Activated T-cell treated with anti-CD3 and anti-CD28 coated beads for 1 hour (primary cell): ENCODE results near the gene DDX21.
"Not testable (repeated sequence)": the region's sequence is repeated elsewhere in the genome, so short reads cannot be mapped to it uniquely, and the experiment has no call there.

Source experiments
- DNase-seq: peaks from one replicate; pipeline ENCODE4 v3.0.0-alpha.2; 2020; ENCODE audit warnings: low read depth

The DDX21 gene

DNA sequence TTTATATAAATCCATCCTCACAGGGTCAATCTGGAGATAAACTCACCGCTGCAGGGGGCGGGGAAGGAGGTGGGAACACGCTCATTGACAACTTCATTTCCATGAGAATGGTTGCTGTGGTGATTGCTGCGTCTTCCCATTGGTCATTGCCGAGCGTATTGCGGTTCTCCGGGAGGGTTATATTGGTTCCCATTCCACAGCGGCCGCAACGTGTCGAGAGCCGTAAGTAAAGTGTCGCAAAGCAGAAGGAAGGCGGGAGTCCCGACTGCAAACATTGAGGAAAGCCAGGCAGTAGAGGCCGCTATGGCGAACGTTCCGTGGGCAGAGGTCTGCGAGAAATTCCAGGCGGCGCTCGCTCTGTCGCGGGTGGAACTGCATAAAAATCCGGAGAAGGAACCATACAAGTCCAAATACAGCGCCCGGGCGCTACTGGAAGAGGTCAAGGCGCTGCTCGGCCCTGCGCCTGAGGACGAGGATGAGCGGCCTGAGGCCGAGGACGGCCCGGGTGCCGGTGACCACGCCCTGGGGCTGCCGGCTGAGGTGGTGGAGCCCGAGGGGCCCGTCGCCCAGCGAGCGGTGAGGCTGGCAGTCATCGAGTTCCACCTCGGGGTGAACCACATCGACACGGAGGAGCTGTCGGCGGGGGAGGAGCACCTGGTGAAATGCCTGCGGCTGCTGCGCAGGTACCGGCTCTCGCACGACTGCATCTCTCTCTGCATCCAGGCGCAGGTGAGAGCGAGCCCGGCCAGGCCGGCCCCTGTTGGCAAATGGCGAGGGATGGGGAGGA, 32.8 kb downstream of the DDX21 start, which contains the start of gene KIFBP:
TSS of gene KIFBP (plus strand) at position 274 of the 787 bp plus-strand sequence. CDS start at position 304, 30 bp downstream.
- DNase-seq: peak; percentile 61

DNA sequence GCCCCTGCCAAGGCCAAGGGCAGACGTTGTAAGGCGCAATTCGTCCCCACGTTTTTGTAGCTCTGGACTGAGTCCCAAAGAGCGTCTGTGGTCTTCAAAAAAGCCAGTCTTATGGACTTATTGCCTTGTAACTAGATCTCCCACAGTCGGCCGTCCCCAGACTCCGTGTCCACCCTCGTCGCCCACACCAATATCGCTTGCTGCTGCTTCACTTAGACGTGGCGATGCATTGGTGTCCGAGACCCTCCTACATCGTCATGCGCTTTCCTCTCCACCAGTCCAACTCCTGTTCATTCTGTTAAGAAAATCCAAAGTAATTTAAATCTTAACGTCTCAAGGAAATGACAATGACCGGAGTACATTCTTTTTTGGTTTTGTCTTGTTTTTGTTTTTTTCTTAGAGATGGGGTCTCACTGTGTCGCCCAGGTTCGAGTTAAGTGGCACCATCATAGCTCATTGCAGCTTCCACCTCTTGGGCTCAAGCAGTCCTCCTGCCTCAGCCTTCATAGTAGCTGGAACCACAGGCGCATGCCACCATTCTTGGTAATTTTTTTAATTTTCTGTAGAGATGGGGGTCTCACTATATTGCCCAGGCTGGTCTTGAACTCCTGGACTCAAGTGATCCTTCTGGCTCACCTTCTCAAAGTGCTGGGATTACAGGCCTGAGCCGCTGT, 33.5 kb downstream of the DDX21 start:
- no peak for DNase-seq

DNA sequence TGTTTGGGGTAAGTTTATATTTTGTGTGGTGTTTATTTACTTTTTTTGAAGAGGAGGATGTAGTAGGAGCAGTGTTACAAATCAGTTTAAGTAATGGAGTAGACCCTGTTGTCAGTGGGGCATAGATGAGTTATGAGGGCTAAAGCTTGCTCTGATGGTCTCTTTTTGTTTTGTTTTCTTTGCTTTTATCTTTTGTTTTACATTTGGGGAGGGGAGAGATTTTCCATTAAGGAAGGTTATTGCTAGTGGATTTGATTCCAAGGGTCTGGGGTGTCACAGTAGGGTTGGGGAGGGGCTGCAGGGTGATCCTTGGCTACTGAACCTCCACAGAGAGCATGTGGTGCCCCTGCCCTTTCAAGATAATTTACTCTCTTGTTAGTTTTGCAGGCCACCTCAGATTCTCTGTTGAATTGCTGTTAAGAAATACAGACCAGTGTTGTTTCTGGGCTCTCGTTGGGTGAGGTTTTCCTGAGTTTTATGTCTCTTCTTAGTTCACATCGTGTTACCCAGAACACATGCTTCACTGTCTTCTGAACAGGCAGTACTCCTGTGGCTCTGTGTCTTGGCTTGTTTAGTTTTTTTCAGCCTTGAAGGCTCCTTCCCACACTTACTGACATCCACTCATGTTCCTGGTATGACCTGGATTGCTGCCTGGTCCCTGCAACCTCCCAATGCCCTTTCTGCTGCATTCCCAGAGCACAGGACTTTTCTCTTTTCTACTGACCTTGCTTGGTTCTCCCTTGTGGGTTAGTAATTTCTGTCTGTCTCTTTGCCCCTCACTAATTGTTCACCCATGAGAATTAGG, 36.9 kb downstream of the DDX21 start:
- no peak for DNase-seq

DNA sequence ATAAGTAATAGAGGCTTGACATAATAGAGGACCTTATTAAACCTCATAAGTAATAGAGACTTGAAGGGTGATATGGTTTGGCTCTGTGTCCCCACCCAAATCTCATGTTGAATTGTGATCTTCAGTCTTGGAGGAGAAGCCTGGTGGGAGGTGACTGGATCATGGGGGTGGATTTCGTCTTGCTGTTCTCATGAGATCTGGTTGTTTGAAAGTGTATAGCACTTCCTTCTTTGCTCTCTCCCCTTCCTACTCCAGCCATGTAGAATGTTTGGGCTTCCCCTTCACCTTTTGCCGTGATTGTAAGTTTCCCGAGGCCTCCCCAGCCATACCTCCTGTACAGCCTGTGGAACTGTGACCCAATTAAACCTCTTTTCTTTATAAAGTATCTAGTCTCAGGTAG, 41.2 kb downstream of the DDX21 start:
- DNase-seq: no peak

DNA sequence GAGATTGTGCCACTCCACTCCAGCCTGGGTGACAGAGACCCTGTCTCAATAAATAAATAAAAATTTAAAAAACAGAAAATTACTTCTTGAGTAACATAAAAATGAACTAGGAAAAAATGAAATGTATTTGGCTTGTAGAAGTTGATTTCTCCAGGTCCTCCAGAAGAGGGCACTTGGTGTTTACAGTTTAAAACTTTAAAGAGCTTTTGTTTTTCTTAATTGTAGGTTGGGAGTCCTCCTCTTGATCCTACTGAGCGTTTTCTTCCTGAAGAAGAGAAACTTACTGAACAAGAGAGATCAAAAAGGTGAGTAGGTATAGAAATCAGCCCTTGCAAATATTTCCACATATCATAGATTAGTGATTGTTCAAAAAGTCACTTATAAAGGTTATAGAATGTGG, 48.9 kb downstream of the DDX21 start:
- DNase-seq: no peak

DNA sequence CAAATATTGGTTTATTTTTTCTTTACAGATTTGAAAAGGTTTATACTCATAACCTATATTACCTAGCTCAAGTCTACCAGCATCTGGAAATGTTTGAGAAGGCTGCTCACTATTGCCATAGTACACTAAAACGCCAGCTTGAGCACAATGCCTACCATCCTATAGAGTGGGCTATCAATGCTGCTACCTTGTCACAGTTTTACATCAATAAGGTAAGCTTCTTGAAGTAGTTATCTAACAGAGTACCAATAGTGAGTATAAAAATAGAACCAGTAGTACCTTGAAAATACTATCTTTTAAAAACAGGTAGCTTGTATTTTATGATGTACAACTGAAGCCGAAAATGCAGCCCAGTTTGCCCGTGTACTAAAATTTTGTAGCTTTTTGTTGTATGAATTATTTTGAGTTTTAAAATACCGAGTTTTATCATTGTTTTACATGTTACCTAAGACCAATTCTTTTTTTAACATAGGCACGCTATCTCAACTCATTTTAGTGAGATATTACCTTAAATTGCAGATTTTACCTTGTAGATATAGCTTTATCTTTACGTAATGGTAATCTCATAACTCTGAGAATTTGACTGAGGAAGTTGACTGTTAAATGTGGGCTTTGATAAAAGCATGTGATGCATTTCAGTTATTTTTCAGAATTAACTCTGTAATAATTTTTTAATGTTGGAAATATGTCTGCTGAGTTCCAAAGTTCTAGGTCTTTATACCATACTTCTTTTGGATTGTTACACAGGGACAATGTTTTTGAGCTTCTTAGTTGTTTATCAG, 49.9 kb downstream of the DDX21 start:
- DNase-seq: no peak

DNA sequence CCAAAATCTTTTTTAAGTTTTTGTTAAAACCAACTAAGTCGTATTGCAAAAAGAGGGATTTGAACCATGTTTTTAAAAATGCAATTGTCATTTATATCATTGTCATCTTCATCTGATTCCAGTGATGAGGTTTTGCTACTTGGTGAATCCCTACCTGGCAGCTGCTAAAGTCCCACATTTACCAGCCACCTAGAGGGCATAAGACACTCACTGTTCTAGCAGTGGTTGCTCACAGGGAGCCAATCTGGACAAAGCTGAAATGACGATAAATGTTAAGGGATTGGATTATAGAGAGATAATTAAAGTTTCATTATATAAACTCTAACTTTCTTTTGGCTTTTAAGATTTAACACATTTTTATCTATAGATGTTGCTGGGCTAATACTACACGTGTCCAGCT, 51.3 kb downstream of the DDX21 start:
- no peak for DNase-seq

DNA sequence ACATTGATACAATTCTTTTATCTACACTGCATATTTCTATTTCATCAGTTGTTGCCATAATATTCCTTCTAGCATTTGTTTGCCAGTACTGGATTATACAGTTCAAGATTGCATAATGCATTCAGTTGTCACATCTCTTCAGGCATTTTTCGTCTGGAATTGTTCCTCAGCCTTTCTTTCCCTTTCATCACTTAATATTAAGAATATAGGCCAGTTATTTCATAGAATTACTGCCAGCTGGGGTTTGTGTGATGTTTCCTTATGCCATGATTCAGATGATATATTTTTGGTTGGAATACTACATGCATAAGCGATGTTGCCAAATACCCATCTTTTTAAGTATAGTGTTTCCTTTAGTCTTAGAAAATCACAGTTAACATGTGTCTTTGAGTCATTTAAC, 53.4 kb downstream of the DDX21 start:
- DNase-seq: no peak

DNA sequence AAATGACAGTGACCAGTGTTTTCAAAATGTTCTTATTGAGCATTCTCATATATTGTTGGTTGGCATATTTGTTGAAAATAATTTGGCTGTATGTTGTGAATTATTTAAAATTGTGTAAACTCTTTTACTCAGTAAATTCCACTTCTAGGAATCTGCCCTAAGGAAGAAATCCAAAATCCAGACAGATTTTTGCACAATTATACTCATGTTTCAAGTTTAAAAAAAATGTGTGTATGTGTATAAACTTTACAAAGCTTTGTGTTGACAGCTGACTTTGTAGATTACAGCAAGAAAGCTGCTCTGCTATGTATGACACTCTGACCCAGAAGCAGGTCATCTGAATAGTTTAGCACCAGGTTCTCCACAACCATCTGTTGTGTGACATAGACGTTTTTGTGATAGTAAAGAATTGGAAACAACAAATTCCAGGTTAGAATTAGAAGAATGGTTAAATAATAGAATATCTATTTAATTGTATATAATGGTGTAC, 54.2 kb downstream of the DDX21 start:
- DNase-seq: no peak

DNA sequence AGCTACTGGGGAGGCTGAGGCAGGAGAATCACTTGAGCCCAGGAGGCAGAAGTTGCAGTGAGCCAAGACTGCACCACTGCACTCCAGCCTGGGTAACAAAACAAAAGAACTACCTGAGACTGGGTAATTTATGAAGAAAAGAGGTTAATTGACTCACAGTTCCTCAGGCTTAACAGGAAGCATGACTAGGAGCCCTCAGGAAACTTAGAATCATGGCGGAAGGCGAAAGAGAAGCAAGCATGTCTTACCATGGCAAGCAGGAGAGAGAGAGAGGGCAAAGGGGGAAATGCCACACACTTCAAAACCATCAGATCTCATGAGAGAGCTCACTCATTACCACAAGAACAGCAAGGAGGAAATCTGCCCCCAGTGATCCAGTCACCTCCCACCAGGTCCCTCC, 56.8 kb downstream of the DDX21 start:
- not testable (repeated sequence) for DNase-seq

DNA sequence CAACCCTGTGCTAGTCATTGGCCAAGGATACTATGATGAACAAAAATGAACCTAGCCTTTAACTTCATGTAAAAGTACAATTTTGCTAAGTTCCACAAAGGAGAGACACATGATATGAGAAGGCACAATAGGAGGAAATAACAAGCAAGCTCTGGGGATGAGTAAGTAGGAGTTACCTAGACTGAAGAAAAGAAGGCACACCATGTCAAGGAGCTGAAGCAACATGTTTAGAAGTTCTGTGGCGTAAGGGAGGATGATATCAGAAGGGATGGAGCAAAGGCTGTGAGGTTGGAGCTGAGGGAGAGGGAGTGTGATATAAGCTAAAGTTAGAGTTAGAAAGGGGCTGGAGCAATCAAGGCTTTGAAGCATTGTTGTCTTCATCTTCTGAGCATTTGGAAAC, 58.2 kb downstream of the DDX21 start:
- DNase-seq: no peak

DNA sequence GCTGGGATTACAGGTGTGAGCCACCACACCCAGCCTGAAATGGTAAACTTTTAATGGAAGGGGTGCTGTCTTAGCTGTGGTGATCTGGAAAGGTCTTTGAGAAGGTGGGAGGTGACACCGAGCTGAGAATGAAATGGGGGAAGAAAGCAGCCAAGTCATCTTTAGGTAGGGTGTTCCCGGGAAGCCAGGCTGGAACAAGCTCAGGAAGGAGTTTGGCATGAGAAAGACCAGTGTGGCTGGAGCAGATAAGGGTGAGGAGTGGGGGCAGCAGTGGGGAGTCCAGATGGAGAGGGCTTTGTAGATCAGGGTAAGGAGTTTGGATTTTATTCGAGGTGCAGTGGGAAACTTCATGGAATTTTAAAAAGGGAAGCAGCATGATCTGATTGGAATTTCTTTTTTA, 62.6 kb downstream of the DDX21 start:
- no peak for DNase-seq

DNA sequence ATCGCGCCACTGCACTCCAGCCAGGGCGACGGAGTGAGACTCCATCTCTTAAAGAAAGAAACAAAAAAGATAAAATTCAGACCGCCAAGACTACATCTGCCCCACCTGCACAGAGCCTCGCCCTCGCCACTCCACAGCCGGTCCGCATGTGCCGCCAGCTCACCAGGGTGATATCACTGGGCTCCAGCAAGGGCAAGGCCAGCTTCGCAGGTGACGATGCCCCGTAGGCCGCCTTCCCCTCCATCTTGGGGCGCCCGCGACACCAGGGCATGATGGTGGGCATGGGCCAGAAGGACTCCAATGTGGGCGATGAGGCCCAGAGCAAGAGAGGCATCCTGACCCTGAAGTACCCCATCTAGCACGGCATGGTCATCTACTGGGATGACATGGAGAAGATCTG, 66.6 kb downstream of the DDX21 start:
- DNase-seq: no peak

DNA sequence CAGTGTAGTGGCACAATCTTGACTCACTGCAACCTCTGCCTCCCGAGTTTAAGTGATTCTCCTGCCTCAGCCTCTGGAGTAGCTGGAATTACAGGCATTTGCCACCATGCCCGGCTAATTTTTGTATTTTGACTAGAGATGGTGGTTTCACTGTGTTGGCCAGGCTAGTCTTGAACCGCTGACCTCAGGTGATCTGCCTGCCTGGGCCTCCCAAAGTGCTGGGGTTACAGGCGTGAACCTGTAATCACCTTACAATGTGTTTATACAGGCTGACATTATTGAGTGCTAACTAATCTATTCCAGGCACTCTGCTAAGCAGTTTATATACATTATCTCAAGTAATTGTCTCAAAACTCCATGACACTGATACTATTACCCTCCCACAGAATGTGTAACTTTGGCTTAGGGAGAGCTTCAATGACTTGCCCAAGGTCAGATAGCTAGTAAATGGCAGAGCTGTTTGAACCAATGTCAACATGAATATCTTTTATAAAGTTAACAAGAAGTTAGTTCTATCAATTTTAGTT, 69.5 kb downstream of the DDX21 start:
- no peak for DNase-seq

DNA sequence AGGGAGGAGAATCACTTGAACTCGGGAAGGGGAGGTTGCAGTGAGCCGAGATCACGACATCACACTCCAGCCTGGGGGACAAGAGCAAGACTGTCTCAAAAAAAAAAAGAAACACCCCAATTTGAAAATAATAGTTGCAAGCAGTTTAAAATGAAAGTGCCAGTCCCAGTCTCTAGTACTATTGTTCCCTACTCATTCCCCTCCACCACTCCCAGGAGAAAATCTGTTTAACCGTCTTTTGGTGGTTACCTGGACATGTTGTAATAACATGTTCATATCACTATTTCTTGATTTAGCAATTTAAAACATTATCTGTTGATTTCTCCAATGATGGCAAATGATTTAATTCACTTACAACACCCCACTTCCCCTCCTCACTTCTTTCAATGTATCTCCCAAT, 77.3 kb downstream of the DDX21 start:
- no peak for DNase-seq
